ENCODE measurements around the gene CWC27. TPM values are rescaled to one million over a fixed set of nuclear protein-coding genes. Genes with fewer than 3 reads are reported as not detected.

Gene CWC27
- polyA plus RNA-seq, 1 of the 3 experiments (the other 2 are of a cell fraction) = 6.6 TPM

DNA sequence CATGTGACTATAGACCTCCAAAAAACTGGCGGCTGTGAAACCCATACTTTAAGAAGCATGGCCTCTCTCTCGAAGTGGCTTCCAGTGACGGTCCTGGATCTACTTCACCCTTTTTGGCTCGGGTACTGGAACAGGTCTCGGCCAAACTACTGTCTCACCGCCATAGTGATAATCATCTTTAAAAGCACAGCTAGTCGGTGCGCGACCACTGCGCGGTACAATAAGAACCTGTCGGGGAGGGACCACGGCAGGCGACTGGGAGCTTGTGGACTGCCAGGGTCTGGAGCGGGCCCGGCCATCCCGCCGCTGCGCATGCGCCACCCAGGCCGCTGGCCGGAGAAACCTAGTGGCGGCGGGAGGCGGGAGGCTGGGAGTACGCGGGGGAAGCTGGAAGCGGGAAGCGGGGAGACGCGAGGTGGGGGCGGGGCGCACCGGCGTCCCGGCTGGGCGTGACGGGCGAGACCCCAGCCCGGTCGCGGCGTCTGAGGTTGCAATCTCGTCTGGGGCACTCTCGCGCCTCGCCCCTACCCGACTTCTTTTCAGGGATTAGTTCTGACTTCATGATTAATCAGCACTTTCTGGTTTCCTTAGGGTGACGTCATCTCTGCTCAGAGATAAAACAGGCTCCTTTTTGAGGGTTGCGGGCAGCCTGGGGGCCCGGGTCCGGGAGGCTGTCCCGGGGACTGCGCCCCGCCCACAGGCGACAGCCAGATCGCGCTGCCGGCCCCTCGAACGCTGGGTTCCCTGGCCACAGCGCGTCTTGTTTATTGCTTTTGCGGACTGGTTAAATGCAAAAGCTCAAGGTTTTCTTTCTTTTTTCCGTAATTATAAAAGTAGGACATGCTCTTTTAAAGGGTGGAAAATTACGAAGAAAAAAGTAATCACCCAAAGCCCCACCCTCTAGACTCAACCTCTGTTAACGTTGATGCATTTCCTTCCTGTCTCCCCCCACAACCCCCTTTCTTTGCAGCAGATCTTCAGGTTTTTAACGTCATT is 266.8 kb downstream of the CWC27 start (continued):
- TF ChIP-seq MEF2A (IDR thresholded peaks at IDR 0.05; ENCODE audit: borderline replicate concordance, low read depth) (peak; percentile 31; the same call in 1 of the 2 replicates), NFIC (IDR thresholded peaks at IDR 0.05; ENCODE audit: borderline replicate concordance) (peak; percentile 64), YY1 (IDR thresholded peaks at IDR 0.05; ENCODE audit: low read depth) (0 out of 2 replicates have a peak, but pooled peaks have one; percentile 28)
- TF ChIP-seq, protein P1, sequence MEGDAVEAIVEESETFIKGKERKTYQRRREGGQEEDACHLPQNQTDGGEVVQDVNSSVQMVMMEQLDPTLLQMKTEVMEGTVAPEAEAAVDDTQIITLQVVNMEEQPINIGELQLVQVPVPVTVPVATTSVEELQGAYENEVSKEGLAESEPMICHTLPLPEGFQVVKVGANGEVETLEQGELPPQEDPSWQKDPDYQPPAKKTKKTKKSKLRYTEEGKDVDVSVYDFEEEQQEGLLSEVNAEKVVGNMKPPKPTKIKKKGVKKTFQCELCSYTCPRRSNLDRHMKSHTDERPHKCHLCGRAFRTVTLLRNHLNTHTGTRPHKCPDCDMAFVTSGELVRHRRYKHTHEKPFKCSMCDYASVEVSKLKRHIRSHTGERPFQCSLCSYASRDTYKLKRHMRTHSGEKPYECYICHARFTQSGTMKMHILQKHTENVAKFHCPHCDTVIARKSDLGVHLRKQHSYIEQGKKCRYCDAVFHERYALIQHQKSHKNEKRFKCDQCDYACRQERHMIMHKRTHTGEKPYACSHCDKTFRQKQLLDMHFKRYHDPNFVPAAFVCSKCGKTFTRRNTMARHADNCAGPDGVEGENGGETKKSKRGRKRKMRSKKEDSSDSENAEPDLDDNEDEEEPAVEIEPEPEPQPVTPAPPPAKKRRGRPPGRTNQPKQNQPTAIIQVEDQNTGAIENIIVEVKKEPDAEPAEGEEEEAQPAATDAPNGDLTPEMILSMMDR (IDR thresholded peaks at IDR 0.05) = peak; percentile 16; the same call in 1 of the 2 replicates

DNA sequence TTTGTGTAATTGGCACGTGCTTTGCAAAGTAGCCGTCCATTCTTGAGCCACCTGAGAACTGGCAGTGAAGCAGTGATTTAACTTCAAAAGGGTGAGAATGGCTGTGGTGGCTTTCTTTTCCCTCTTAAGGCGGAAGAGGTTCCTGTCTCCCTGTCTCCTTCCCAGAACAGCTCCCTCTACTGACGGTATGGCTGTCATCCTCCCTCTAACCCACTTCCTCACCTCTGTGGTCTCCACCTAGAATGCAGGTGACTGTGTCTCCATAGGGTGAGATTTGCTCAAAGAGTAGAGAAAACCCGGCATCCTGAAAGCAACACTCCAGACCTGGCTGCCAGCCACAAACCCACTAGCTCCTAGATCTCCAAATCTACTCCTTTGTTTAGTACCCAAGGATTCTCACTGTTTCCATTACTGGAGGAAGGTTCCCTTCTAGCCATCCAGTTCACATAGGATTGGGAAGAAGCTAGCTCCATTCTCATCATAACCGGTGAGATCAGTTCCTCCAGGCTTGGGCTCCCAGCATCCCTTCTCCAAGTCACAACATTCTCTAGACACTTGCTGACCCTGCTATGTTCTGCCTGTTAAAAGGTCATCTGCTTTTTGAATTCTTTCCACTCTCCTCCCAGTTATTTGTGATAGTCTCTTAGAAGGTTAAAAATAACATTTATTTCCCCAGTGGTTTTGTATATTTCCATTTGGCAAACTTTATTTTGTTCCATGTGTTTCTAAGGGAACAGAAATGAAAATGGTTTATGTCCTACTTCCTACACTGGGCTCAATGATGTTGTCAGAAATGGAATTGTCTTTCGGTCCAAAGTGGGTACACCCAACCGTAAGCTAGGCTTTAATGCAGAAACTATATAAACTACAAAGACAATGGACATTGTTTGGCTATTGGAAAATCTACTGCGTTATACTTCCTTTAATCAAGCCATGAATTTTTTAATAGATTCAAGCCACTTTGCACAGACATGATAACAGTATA is 269.4 kb downstream of the CWC27 start:
- Histone ChIP-seq H3K79me2 (ENCODE audit: insufficient read depth) (no peaks in the 10 kb centered on the region), H3K27ac (ENCODE audit: low read depth in 2 of 2, low read length in 1 of 2) (peak overlapping the region in 1 of 2 experiments; percentile 43; a peak in 2 of 4 replicates), H3K27me3 (ENCODE audit: insufficient read depth) (no peaks in the 10 kb centered on the region), H3K4me2 (no peak overlapping the region), H3K9ac (no peak overlapping the region), H3K4me3 (ENCODE audit: low read depth in 2 of 2, low read length in 1 of 2) (no peak overlapping the region), H3K9me3 (no peaks in the 10 kb centered on the region), H3K9me2 (no peaks in the 10 kb centered on the region), H3K36me3 (replicated peaks in 1 of 2; ENCODE audit: control insufficient read depth in 1 of 2, insufficient read depth in 2 of 2, low read length in 1 of 2) (no peaks in the 10 kb centered on the region), H3F3A (replicated peaks; ENCODE audit: insufficient read depth) (peaks cover 46% of the 10 kb centered on the region), H2AFZ (ENCODE audit: low read depth) (peak overlapping the region; percentile 43; the same call in 1 of the 2 replicates), H4K20me1 (ENCODE audit: insufficient read depth) (no peaks in the 10 kb centered on the region), H3K4me1 (ENCODE audit: control insufficient read depth in 1 of 2, insufficient read depth in 2 of 2, low read depth in 1 of 2, low read length in 1 of 2) (peaks cover 14 to 30% of the 10 kb centered on the region in 2 experiments)
- CTCF ChIA-PET = interaction anchor here (0.9 to 2.8 kb wide), 4 partner anchors 10 to 227 kb away, joined by 3 to 13 read pairs (median 4); no protein-coding TSS in a partner anchor
- POLR2A ChIA-PET = no interaction called here
- no peak for DNase-seq
- TF ChIP-seq, protein P1 (IDR thresholded peaks at IDR 0.05) = peak; percentile 48
- no peak for TF ChIP-seq ELF1 (IDR thresholded peaks at IDR 0.05)
- WGBS (ENCODE audit: low lambda C conversion rate) = 93% methylated on average over 9 of the region's 9 CpGs

All from SK-N-SH (cell line).